Mesodermal cell (in vitro differentiated cells): ENCODE results near the gene NAMPT.

Experiments used
- H3K27ac ChIP-seq: 2 replicates; pipeline ENCODE4 v1.7.0; 2013; ENCODE audit warnings: mild to moderate bottlenecking, low read depth, low read length, moderate library complexity; ENCODE audit not compliant: severe bottlenecking
- H3K36me3 ChIP-seq: 2 replicates; pipeline ENCODE4 v1.7.1; 2013; ENCODE audit warnings: mild to moderate bottlenecking, low read length, moderate library complexity; ENCODE audit not compliant: control insufficient read depth, insufficient read depth
- H3K4me1 ChIP-seq: one replicate; pipeline ENCODE4 v1.7.1; 2013; ENCODE audit warnings: mild to moderate bottlenecking, low read length; ENCODE audit not compliant: insufficient read depth, control insufficient read depth, poor library complexity, severe bottlenecking
- H3K4me3 ChIP-seq: 2 replicates; pipeline ENCODE4 v1.7.0; 2013; ENCODE audit warnings: low read length, control low read depth, mild to moderate bottlenecking; ENCODE audit not compliant: insufficient read depth, poor library complexity, severe bottlenecking; ENCODE audit errors: extremely low read depth
- H3K9me3 ChIP-seq: 2 replicates; pipeline ENCODE4 v1.7.1; 2013; ENCODE audit warnings: mild to moderate bottlenecking, low read length, moderate library complexity; ENCODE audit not compliant: control insufficient read depth
- WGBS, 2 experiments: methylation state at CpG; one replicate each; pipeline ENCODE4 v1.1.5; 2013; ENCODE audit warnings: missing lambda C conversion rate in 2 of 2; ENCODE audit not compliant: insufficient coverage in 2 of 2; 5-methylcytosine and 5-hydroxymethylcytosine counted together

The NAMPT gene

DNA sequence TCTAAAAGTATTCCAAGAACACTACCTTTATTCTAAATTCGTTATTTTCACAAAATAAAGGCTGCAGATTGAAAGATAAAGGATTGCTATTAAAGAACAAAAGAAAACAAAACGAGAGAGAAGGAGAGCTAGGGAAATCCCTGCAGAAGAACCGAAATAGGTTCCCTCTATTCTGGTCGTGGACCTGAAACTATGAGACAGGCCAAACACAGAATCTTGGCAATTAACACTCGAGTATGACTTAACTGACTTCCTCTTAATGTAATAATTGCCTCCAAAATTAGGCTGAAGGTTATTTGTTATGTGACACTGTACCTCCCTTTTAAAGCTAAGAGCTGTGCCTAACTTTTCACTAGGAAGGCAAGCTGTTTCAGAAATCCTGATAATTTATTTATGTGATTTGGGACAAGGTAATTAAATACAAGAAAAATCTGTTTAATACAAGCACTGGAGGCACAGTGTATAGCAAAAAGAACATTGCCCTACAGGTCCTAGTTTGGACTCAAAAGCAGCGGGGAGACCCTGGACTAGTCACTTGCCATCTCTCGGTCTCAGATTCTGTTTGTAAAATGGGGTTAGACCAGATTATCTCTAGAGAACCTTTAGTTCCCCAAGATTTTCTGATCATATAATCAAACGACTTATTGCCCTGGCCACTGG, 11.6 kb downstream of the NAMPT start:
- no peak overlapping the region for H3K27ac ChIP-seq
- no peak overlapping the region for H3K4me3 ChIP-seq
- 94 to 96% methylated on average over 2 to 3 of the region's 8 CpGs for WGBS, 2 experiments
- H3K4me1 ChIP-seq, result no peaks in the 10 kb centered on the region
- peaks cover 74% of the 10 kb centered on the region for H3K36me3 ChIP-seq
- H3K9me3 ChIP-seq, result no peaks in the 10 kb centered on the region

DNA sequence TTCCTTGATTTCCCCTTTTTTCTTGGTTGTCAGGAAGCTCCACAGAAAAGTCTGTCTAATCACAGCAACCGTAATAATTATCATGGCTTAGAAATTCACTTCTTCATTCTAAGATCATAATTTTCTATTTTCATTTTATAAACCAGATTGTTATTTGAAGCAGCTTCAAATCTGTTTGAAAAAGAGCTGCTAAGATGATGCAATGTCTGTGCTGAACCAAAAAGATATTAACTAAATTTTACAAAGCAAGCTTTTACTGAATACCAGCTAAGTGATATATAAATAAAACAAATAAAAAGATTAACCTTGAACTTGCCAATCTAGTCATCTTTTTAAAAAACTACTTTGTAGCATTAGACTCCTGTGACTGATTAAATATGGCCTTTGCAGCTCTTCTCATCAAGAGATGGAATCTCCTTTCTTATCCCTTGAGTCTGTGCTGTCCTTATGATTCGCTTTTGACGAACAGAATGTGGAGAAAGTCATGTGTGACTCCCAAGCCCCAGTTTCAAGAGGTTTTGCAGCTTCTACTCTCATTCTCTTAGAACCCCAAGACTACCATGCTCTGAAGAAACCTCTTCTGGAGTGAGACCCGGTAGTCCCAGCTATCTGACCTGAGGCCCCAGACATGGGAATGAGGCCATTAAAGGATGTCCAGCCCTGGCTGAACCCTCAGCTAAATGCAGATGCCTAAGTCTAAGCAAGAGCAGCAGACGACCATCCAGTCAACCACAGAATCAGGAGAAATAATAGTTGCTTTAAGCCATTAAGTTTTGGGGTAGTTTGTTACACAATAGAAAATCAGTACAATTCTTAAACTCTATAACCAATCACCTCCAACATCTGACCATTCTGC, 14.4 kb downstream of the NAMPT start:
- no peaks in the 10 kb centered on the region for H3K9me3 ChIP-seq
- peaks cover 72% of the 10 kb centered on the region for H3K36me3 ChIP-seq
- H3K4me3 ChIP-seq, result no peak overlapping the region
- no peaks in the 10 kb centered on the region for H3K4me1 ChIP-seq
- WGBS, 2 experiments, result 96 to 100% methylated on average over 3 of the region's 5 CpGs
- no peak overlapping the region for H3K27ac ChIP-seq

DNA sequence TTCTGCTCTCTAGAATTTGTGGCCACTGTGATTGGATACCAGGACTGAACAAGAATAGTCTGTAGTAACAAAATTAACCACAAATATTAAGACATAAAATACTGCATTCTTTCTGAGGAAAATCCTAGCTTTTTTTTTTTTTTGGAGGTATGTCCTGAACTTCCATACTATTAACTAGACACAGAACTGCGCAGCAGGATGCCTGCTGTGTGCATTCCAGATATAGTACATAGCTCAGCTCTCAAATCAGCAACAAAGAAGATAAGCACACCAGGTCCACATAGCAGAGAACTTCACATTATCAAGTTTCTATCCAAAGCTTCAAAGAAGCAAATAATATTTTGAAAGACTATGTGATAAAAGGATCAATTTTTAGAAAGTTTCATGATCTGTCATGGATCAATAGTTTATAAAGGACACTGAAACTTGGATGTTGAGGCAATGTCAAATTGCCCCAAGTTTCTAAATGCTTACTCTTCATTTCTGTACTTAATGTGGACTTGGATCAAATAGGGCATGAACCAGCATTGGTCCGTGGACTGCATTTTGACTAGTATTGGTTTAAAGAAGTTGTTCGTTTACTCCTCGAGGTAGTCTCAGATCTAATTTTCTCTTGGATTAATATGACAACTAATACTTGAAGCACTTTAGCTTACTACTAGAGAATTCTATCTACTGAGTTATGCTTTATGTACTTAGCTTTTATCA, 15.4 kb downstream of the NAMPT start:
- Histone ChIP-seq H3K36me3 (peaks cover 69% of the 10 kb centered on the region), H3K27ac (no peak overlapping the region), H3K9me3 (no peaks in the 10 kb centered on the region), H3K4me3 (no peak overlapping the region), H3K4me1 (no peaks in the 10 kb centered on the region)
- WGBS, 2 experiments, result 60% methylated on average over 1 of the region's 4 CpGs; no CpG with 5 or more reads in 1 of the 2 experiments

DNA sequence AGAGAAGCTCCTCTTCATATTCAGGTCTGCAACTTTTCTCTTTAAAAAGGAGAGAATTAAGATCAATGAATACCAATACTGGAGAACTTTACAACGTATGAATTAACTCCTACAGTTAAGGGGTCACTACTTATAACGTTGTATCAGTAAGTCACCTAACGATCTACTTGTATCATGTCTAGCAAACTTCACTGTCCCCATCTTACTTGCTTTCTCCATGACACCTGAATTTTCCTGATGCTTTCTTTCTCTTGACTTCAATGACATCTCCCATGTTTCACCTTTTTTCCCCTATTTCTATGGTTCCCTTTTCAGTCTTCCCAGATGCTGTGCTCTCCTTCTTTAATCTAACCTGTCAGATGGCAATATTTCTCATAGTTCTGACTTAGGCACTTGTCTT, 19.6 kb downstream of the NAMPT start:
- Histone ChIP-seq H3K27ac (no peak overlapping the region), H3K9me3 (no peaks in the 10 kb centered on the region), H3K36me3 (peaks cover 54% of the 10 kb centered on the region), H3K4me3 (no peak overlapping the region), H3K4me1 (no peaks in the 10 kb centered on the region)
- WGBS, 2 experiments, result 93 to 100% methylated on average over 3 of the region's 3 CpGs

DNA sequence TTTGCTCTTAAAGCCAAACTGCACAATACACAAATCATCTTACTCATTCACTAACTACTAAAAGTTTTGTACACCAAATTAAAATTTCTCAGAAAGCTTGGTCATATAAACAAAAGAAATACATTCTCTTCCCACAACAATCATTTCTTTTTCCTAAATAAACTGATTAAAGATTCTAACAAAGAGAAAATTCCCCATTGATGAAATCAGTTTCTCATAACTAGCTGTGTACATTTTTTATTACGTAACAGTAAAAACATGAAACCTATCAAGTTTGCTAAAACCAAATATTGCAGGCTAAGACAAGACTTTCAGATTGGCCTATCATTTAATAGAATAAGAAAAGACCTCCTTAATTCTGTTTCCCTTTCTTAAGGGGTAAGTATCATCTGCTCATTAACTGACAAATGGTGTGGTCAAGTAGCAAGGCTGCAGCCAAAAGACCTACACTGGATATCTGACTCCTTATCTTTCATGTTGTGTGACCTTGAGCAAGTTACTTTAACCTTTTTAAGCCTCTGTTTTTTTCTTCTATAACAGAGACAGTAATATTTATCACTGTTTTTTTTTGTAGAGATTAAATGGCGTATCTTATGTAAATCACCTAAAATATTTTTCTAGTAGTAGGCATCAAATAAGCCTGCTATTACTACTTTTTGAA, 22.4 kb downstream of the NAMPT start:
- Histone ChIP-seq H3K36me3 (peaks cover 67% of the 10 kb centered on the region), H3K4me3 (no peak overlapping the region), H3K4me1 (no peaks in the 10 kb centered on the region), H3K9me3 (no peaks in the 10 kb centered on the region), H3K27ac (no peak overlapping the region)
- WGBS, 2 experiments, result no CpG with 5 or more reads among the region's 2 CpGs

DNA sequence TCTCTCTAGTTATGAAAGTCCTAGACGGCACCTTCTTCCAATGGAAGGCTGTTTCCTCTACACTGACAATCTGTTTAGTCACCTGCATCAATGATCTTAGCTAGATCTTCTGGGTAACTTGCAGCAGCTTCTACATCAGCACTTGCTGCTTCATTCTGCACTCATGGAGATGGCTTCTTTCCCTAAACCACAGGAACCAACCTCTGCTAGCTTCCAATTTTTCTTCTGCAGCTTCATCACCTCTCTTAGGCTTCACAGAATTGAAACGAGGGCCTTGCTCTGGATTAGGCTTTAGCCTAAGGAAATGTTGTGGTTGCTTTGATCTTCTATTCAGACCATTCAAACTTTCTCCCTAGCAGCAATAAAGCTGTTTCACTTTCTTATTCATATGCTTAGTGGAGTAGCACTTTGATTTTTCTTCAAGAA, 24.6 kb downstream of the NAMPT start:
- no peaks in the 10 kb centered on the region for H3K9me3 ChIP-seq
- H3K4me1 ChIP-seq, result no peaks in the 10 kb centered on the region
- H3K36me3 ChIP-seq, result peaks cover 64% of the 10 kb centered on the region
- WGBS, 2 experiments, result 86 to 100% methylated on average over 1 of the region's 2 CpGs
- H3K4me3 ChIP-seq, result no peak overlapping the region
- no peak overlapping the region for H3K27ac ChIP-seq

DNA sequence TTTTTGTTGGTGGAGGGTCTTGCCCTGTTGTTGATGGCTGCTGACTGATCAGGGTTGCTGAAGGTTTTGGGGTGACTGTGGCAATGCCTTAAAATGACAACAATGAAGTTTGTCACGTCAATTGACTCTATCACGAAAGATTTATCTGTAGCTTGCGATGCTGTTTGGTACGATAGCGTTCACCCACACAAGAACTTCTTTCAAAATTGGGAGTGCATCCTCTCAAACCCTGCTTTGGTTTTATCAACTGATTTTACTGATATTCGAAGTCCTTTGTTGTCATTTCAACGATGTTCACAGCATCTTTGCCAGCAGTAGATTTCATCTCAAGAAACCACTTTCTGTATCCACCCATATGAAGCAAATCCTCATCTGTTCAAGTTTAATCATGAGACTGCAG, 26.0 kb downstream of the NAMPT start:
- H3K4me1 ChIP-seq, result no peaks in the 10 kb centered on the region
- no peaks in the 10 kb centered on the region for H3K9me3 ChIP-seq
- 80 to 84% methylated on average over 7 of the region's 7 CpGs for WGBS, 2 experiments
- H3K27ac ChIP-seq, result no peak overlapping the region
- H3K36me3 ChIP-seq, result peaks cover 70% of the 10 kb centered on the region
- H3K4me3 ChIP-seq, result no peak overlapping the region

DNA sequence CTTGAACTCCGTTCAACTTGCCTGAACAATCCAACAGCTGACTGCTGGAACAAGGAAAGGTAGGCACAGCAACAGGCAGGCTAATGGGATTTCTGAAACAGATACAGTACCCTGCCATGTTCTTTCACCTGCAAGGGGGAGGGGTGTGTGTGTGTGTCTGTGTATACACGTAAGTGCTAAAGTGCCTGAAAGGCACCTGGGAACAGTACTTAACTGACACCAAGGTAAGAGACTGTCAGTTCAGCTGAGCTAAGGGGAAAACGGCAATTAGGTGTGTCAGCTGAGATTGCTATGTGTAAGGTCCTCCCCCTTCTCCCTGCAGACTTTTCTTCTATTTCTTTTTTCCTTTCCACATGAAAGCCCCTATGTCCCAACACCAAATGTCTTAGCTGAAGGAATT, 27.0 kb downstream of the NAMPT start:
- Histone ChIP-seq H3K27ac (no peak overlapping the region), H3K9me3 (no peaks in the 10 kb centered on the region), H3K36me3 (peaks cover 73% of the 10 kb centered on the region), H3K4me3 (no peak overlapping the region), H3K4me1 (no peaks in the 10 kb centered on the region)
- WGBS, 2 experiments, result 81 to 86% methylated on average over 1 to 3 of the region's 3 CpGs

DNA sequence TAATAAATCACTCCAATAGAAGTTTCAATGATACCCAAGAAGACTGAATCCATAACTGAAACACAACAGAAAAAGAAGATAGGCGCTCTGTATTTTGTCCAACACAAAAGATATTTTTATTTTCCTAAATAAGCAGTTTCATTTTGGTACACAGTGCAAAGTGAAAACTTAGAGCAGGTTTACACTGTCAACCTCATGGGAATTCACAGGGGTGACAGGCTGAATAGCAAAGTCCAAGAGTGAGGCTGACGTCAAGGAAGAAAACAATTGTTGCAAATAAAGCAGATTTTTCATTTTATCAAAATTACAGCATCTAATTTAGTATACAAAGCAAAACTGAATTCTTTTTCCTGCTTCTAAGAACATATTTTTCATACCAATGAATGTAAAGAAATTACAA, 28.6 kb downstream of the NAMPT start:
- Histone ChIP-seq H3K9me3 (no peaks in the 10 kb centered on the region), H3K4me1 (no peaks in the 10 kb centered on the region), H3K27ac (no peak overlapping the region), H3K4me3 (no peak overlapping the region), H3K36me3 (peaks cover 80% of the 10 kb centered on the region)
- WGBS, 2 experiments, result no CpG with 5 or more reads among the region's 2 CpGs

DNA sequence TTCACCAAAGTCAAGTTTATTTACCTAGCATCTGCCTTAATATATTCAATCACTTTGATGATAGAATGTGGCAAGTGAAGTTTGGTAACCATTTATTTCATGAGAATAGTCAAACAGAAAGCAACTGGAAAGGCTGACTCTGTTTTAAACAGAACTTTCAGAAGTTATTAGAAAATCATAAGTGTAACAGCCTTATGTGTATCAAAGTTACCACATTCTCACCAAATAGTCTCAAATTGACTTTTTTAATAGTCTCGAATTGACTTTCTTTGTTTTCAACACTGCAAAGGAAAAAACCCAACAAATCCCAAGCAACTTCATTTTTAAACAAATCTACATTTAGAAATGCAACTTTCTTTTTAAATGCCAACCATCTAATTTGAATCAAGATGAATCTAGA, 29.5 kb downstream of the NAMPT start:
- H3K9me3 ChIP-seq, result no peaks in the 10 kb centered on the region
- H3K36me3 ChIP-seq, result peaks cover 76% of the 10 kb centered on the region
- no peaks in the 10 kb centered on the region for H3K4me1 ChIP-seq
- H3K4me3 ChIP-seq, result no peak overlapping the region
- WGBS, 2 experiments, result 100% methylated on average over 1 of the region's 1 CpG
- H3K27ac ChIP-seq, result no peak overlapping the region
